Measurements from ENCODE around the gene SPRN. TPM values are rescaled to one million over a fixed set of nuclear protein-coding genes. Genes with fewer than 3 reads are reported as not detected.

Gene SPRN
- total RNA-seq, 1 experiment from 2014 or later: 0.59 TPM

- no peak overlapping the region for H3K27ac Mint-ChIP-seq
- TF ChIP-seq ZNF396 (CRISPR knock-in tag; IDR thresholded peaks at IDR 0.05; ENCODE audit: borderline replicate concordance) (no peak), ATF6 (CRISPR knock-in tag; IDR thresholded peaks at IDR 0.05) (no peak), GABPB1 (CRISPR knock-in tag; IDR thresholded peaks at IDR 0.05) (no peak), ZNF512 (CRISPR knock-in tag; IDR thresholded peaks at IDR 0.05; ENCODE audit: borderline replicate concordance) (no peak), TEAD1 (CRISPR knock-in tag; IDR thresholded peaks at IDR 0.05) (no peak), ZNF317 (CRISPR knock-in tag; IDR thresholded peaks at IDR 0.05; ENCODE audit: borderline replicate concordance, low read depth) (no peak), PRRX2 (CRISPR knock-in tag; IDR thresholded peaks at IDR 0.05) (no peak)
- DNase-seq (ENCODE audit: low spot score) (no peak), ATAC-seq (no peak)
- no peaks in the 10 kb centered on the region for H3K9me3 Mint-ChIP-seq
- POLR2A ChIA-PET: no interaction called here
- no peak overlapping the region for H3K4me3 Mint-ChIP-seq
- no peaks in the 10 kb centered on the region for H3K27me3 Mint-ChIP-seq (ENCODE audit: low read depth)
- CTCF ChIA-PET: no interaction called here
- H3K4me1 Mint-ChIP-seq: no peaks in the 10 kb centered on the region
- peaks cover 74% of the 10 kb centered on the region for H3K36me3 Mint-ChIP-seq
These were observed 23.6 kb downstream of the SPRN start for GRCh38 chr10:133400624-133401424.

GRCh38 chr10:133399123-133399601 lies 25.3 kb downstream of the SPRN start:
- peaks cover 8% of the 10 kb centered on the region for H3K4me1 Mint-ChIP-seq
- POLR2A ChIA-PET: no interaction called here
- H3K27ac Mint-ChIP-seq: no peak overlapping the region
- DNase-seq (ENCODE audit: low spot score): no peak
- H3K36me3 Mint-ChIP-seq: peaks cover 63% of the 10 kb centered on the region
- ATAC-seq: no peak
- H3K27me3 Mint-ChIP-seq (ENCODE audit: low read depth): no peaks in the 10 kb centered on the region
- TF ChIP-seq ARID4B (CRISPR knock-in tag; IDR thresholded peaks at IDR 0.05; ENCODE audit: borderline replicate concordance): no peak
- no peak overlapping the region for H3K4me3 Mint-ChIP-seq
- CTCF ChIA-PET: no interaction called here
- H3K9me3 Mint-ChIP-seq: no peaks in the 10 kb centered on the region

- no peak for TF ChIP-seq TEAD4 (CRISPR knock-in tag; IDR thresholded peaks at IDR 0.05)
- TF ChIP-seq ZBTB43 (CRISPR knock-in tag; IDR thresholded peaks at IDR 0.05): no peak
- TF ChIP-seq NFE2L1 (CRISPR knock-in tag; IDR thresholded peaks at IDR 0.05): no peak
- TF ChIP-seq ZNF425 (CRISPR knock-in tag; conservative IDR thresholded peaks at IDR 0.05): no peak
- TF ChIP-seq MLX (CRISPR knock-in tag; IDR thresholded peaks at IDR 0.05): no peak
- TF ChIP-seq FOXJ3 (CRISPR knock-in tag; IDR thresholded peaks at IDR 0.05; ENCODE audit: borderline replicate concordance): no peak
- no peak for TF ChIP-seq ERG (CRISPR knock-in tag; IDR thresholded peaks at IDR 0.05)
- no peak for TF ChIP-seq JUN (CRISPR knock-in tag; IDR thresholded peaks at IDR 0.05)
- no peak for TF ChIP-seq NFATC4 (CRISPR knock-in tag; IDR thresholded peaks at IDR 0.05)
- no peak overlapping the region for H3K4me3 Mint-ChIP-seq
- H3K27ac Mint-ChIP-seq: peak overlapping the region; percentile 38
- no peaks in the 10 kb centered on the region for H3K27me3 Mint-ChIP-seq (ENCODE audit: low read depth)
- H3K36me3 Mint-ChIP-seq: peaks cover 57% of the 10 kb centered on the region
- peaks cover 11% of the 10 kb centered on the region for H3K4me1 Mint-ChIP-seq
- ChIA-PET POLR2A (no interaction called here), CTCF (no interaction called here)
- DNase-seq (ENCODE audit: low spot score): no peak
- no peaks in the 10 kb centered on the region for H3K9me3 Mint-ChIP-seq
- no peak for ATAC-seq
These were observed 26.5 kb downstream of the SPRN start for GRCh38 chr10:133397938-133398337.

Measured in WTC11 (cell line).